ENCODE results near the gene MACROD2.

The MACROD2 gene

GRCh38 chr20:15252304-15252703, 1257.0 kb downstream of the MACROD2 start:
- TF ChIP-seq CTCF (IDR thresholded peaks at IDR 0.05; ENCODE audit: low read depth, low read length): no peak
- no peak for DNase-seq (ENCODE audit: extremely low read depth, low read depth)

GRCh38 chr20:15253431-15253830, 1258.1 kb downstream of the MACROD2 start:
- no peak for TF ChIP-seq CTCF (IDR thresholded peaks at IDR 0.05; ENCODE audit: low read depth, low read length)
- no peak for DNase-seq (ENCODE audit: extremely low read depth, low read depth)

- no peak for TF ChIP-seq CTCF (IDR thresholded peaks at IDR 0.05; ENCODE audit: low read depth, low read length)
- no peak for DNase-seq (ENCODE audit: extremely low read depth, low read depth)
These were observed 1261.6 kb downstream of the MACROD2 start for GRCh38 chr20:15256676-15257568.

GRCh38 chr20:15257569-15257870, 1262.2 kb downstream of the MACROD2 start:
- no peak for TF ChIP-seq CTCF (IDR thresholded peaks at IDR 0.05; ENCODE audit: low read depth, low read length)
- no peak for DNase-seq (ENCODE audit: extremely low read depth, low read depth)

- no peak for TF ChIP-seq CTCF (IDR thresholded peaks at IDR 0.05; ENCODE audit: low read depth, low read length)
- DNase-seq (ENCODE audit: extremely low read depth, low read depth): no peak
These were observed 1270.4 kb downstream of the MACROD2 start for GRCh38 chr20:15265581-15266309.

GRCh38 chr20:15267935-15268334, 1272.6 kb downstream of the MACROD2 start:
- TF ChIP-seq CTCF (IDR thresholded peaks at IDR 0.05; ENCODE audit: low read depth, low read length): no peak
- no peak for DNase-seq (ENCODE audit: extremely low read depth, low read depth)

GRCh38 chr20:15278041-15278440, 1282.7 kb downstream of the MACROD2 start:
- no peak for TF ChIP-seq CTCF (IDR thresholded peaks at IDR 0.05; ENCODE audit: low read depth, low read length)
- no peak for DNase-seq (ENCODE audit: extremely low read depth, low read depth)

Measured in AG09319 (cell line).